Glutamatergic neuron (in vitro differentiated cells): ENCODE data around the gene RRBP1. TPM values are rescaled to one million over a fixed set of nuclear protein-coding genes. Genes with fewer than 3 reads are reported as not detected.

Experiments used
- DNase-seq: peaks from one replicate; pipeline ENCODE4 v3.0.0; 2022
- H3K27ac Mint-ChIP-seq: one replicate; pipeline ENCODE4 v1.8.0; 2020; ENCODE audit warnings: mild to moderate bottlenecking, mixed read lengths, inconsistent platforms; ENCODE audit not compliant: unreplicated experiment
- H3K27me3 Mint-ChIP-seq: one replicate; pipeline ENCODE4 v1.8.0; 2020; ENCODE audit warnings: mild to moderate bottlenecking, moderate library complexity, mixed read lengths, inconsistent platforms; ENCODE audit not compliant: unreplicated experiment
- H3K36me3 Mint-ChIP-seq: one replicate; pipeline ENCODE4 v1.8.0; 2020; ENCODE audit warnings: mild to moderate bottlenecking, mixed read lengths, inconsistent platforms; ENCODE audit not compliant: unreplicated experiment
- H3K4me1 Mint-ChIP-seq: one replicate; pipeline ENCODE4 v1.8.0; 2020; ENCODE audit warnings: mild to moderate bottlenecking, low read depth, mixed read lengths, inconsistent platforms; ENCODE audit not compliant: unreplicated experiment
- H3K4me3 Mint-ChIP-seq: one replicate; pipeline ENCODE4 v1.8.0; 2020; ENCODE audit warnings: mild to moderate bottlenecking, mixed read lengths, inconsistent platforms; ENCODE audit not compliant: unreplicated experiment
- H3K9me3 Mint-ChIP-seq: one replicate; pipeline ENCODE4 v1.8.0; 2020; ENCODE audit warnings: mild to moderate bottlenecking, moderate library complexity, mixed read lengths, inconsistent platforms; ENCODE audit not compliant: unreplicated experiment
- CTCF ChIP-seq: fragments of 200-600 bp; sonication (generic); IDR thresholded peaks from one replicate; pipeline ENCODE4 v1.5.0; 2021; ENCODE audit not compliant: partially characterized antibody, unreplicated experiment
- total RNA-seq: library from RNA; stranded (reverse); fragmentation: NEBNext Ultra II Directional; extraction: Animal tissue kit (Norgen Biotek cat#: 25700); gene quantifications from one replicate; pipeline ENCODE4 v1.2.1, GENCODE V29; 2021; ENCODE audit not compliant: unreplicated experiment

Gene RRBP1
- total RNA-seq, 1 donor from 2014 or later = 63.3 TPM

- Mint-ChIP-seq H3K9me3 (peaks cover 7% of the 10 kb centered on the region), H3K4me1 (peaks cover 9% of the 10 kb centered on the region), H3K27ac (no peak overlapping the region), H3K4me3 (no peak overlapping the region), H3K27me3 (peaks cover 8% of the 10 kb centered on the region), H3K36me3 (no peaks in the 10 kb centered on the region)
- DNase-seq = no peak
- no peak for TF ChIP-seq CTCF
Measured at GRCh38 chr20:17675519-17676377, 6.3 kb downstream of the RRBP1 start.

DNA sequence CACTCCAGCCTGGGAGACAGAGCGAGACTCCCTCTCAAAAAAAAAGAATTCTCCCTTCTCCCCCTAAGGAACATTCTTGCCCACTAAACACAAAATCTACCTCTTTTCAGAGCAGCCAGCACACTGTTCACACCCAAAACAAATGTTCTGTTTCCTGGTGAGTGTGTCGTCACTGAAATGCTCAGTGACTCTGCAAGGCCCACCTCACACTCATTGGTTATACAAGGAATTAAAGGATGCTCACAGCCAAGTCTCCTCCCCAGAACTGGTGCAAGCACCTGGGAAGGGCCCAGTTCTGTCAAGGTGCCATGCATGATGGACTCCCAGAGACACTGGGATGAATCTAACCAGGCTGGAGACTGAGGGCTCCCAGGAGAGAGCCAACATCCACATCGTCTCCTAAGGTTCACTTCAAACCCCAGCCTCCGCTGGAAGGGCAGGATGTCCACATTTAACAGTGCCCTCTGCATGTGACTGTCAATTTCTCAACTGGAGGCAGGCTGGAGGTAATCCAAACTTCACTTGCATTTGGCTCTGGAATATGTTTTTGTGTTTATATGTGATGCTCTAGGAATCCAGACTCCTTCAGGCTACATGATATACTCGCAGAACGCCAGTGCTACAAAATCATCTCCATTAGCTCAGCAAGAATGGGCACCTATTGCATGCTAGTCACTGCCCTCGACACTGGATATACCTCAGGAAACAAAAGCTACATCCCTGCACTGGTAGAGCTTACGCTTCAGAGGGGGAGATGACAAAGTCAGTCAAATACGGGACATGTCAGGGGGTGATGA, 7.1 kb downstream of the RRBP1 start:
- no peaks in the 10 kb centered on the region for H3K36me3 Mint-ChIP-seq
- TF ChIP-seq CTCF = no peak
- H3K27me3 Mint-ChIP-seq = peaks cover 4% of the 10 kb centered on the region
- DNase-seq = no peak
- H3K4me3 Mint-ChIP-seq = no peak overlapping the region
- peaks cover 7% of the 10 kb centered on the region for H3K4me1 Mint-ChIP-seq
- H3K27ac Mint-ChIP-seq = no peak overlapping the region
- peaks cover 2% of the 10 kb centered on the region for H3K9me3 Mint-ChIP-seq

GRCh38 chr20:17673084-17673483, 9.0 kb downstream of the RRBP1 start:
- TF ChIP-seq CTCF = no peak
- peaks cover 4% of the 10 kb centered on the region for H3K4me1 Mint-ChIP-seq
- H3K27ac Mint-ChIP-seq = no peak overlapping the region
- H3K36me3 Mint-ChIP-seq = no peaks in the 10 kb centered on the region
- no peaks in the 10 kb centered on the region for H3K27me3 Mint-ChIP-seq
- no peaks in the 10 kb centered on the region for H3K9me3 Mint-ChIP-seq
- H3K4me3 Mint-ChIP-seq = no peak overlapping the region
- no peak for DNase-seq

DNA sequence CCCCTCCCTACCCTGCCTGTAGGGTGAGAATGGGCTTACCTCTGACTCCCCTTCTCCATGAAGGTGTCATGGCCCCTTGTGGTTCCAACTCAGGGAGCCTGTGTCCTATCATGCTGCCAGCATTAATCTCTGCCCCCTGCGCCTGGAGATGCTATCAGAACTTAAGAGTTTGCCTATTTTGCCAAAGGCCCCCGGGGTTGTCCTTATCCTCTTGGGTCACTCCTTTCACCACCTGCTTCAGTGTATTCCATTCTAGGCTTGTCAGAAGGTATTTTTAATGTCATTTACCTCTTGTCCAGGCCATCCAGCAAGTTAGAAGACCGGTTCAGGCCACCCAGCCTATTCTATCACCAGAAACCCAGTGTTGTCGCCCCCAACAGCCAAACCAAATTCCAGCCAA, 10.5 kb downstream of the RRBP1 start:
- DNase-seq = no peak
- Mint-ChIP-seq H3K9me3 (no peaks in the 10 kb centered on the region), H3K27ac (no peak overlapping the region), H3K27me3 (no peaks in the 10 kb centered on the region), H3K4me1 (peaks cover 11% of the 10 kb centered on the region), H3K4me3 (no peak overlapping the region), H3K36me3 (no peaks in the 10 kb centered on the region)
- TF ChIP-seq CTCF = no peak

DNA sequence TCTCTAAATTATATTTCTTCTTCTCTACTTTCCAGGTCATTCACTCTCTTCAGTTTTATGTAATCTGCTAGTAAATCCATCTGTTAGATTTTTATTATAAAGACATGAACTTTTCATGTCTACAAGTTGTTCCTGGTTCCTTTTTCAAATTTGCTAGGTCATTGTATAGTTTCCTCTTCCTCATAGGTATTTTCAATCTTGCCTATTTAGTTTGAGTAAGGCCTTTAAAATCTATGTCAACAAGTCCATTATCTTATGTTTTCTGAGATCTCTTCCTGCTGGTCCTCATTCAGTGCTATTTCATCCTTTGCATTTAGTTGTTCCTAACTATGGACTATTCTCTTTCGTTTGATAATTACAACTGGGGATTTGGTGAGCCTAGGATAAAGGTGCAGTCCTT, 11.0 kb downstream of the RRBP1 start:
- DNase-seq = no peak
- no peak overlapping the region for H3K27ac Mint-ChIP-seq
- H3K9me3 Mint-ChIP-seq = no peaks in the 10 kb centered on the region
- TF ChIP-seq CTCF = no peak
- no peaks in the 10 kb centered on the region for H3K27me3 Mint-ChIP-seq
- H3K4me1 Mint-ChIP-seq = peaks cover 11% of the 10 kb centered on the region
- no peak overlapping the region for H3K4me3 Mint-ChIP-seq
- H3K36me3 Mint-ChIP-seq = no peaks in the 10 kb centered on the region
